GM23338 (cell line): Measurements from ENCODE around the gene GNB1L.

Experiments used
- NANOG ChIP-seq: IDR thresholded peaks from 2 replicates; pipeline ENCODE4 v1.6.1; 2016; ENCODE audit warnings: antibody characterized with exemption, borderline replicate concordance
- POLR2AphosphoS5 ChIP-seq: IDR thresholded peaks from 2 replicates; pipeline ENCODE4 v1.6.1; 2016; ENCODE audit warnings: antibody characterized with exemption, low read depth
- TF ChIP-seq, protein P1 (sequence below): IDR thresholded peaks from one replicate; pipeline ENCODE4 v1.6.1; 2018; ENCODE audit warnings: antibody characterized with exemption; ENCODE audit not compliant: unreplicated experiment
- TF ChIP-seq, protein P2 (sequence below), 2 experiments: fragments of 200-600 bp in 1 of 2; sonication (generic) in 1 of 2; conservative IDR thresholded peaks; 2 replicates each; pipeline versions ENCODE4 v1.5.1 to v1.6.1; 2016 to 2017; ENCODE audit warnings: antibody characterized with exemption in 2 of 2, low read depth in 2 of 2, mild to moderate bottlenecking in 2 of 2, moderate library complexity in 1 of 2

DNA sequence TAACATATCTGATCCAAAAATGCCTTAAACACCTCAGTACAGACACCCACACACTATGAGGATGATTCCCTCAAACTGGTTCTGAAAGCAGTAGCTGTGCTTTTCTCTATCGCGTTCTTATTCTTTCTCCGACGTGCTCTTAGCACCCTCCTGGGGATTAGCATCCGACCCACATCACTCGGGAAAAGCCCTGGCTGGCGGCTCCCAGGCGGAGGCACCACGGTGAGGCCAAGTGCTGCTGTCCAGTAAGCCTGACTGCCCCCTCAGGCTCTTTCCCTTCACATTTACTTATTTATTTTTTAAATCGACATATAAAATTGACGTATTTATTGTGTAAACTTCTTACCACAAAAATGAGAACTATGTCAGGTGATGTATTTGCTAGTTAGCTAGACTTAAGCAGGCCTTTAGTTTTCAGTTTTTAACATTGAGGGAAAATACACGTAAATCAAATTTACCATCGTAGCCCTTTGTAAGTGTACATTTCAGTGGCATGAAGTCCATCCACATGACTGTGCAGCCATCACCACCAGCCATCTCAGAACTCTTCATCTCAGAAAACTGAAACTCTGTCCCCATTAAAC, 74.9 kb downstream of the GNB1L start:
- TF ChIP-seq, protein P1, sequence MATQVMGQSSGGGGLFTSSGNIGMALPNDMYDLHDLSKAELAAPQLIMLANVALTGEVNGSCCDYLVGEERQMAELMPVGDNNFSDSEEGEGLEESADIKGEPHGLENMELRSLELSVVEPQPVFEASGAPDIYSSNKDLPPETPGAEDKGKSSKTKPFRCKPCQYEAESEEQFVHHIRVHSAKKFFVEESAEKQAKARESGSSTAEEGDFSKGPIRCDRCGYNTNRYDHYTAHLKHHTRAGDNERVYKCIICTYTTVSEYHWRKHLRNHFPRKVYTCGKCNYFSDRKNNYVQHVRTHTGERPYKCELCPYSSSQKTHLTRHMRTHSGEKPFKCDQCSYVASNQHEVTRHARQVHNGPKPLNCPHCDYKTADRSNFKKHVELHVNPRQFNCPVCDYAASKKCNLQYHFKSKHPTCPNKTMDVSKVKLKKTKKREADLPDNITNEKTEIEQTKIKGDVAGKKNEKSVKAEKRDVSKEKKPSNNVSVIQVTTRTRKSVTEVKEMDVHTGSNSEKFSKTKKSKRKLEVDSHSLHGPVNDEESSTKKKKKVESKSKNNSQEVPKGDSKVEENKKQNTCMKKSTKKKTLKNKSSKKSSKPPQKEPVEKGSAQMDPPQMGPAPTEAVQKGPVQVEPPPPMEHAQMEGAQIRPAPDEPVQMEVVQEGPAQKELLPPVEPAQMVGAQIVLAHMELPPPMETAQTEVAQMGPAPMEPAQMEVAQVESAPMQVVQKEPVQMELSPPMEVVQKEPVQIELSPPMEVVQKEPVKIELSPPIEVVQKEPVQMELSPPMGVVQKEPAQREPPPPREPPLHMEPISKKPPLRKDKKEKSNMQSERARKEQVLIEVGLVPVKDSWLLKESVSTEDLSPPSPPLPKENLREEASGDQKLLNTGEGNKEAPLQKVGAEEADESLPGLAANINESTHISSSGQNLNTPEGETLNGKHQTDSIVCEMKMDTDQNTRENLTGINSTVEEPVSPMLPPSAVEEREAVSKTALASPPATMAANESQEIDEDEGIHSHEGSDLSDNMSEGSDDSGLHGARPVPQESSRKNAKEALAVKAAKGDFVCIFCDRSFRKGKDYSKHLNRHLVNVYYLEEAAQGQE = no peak
- TF ChIP-seq, protein P2, sequence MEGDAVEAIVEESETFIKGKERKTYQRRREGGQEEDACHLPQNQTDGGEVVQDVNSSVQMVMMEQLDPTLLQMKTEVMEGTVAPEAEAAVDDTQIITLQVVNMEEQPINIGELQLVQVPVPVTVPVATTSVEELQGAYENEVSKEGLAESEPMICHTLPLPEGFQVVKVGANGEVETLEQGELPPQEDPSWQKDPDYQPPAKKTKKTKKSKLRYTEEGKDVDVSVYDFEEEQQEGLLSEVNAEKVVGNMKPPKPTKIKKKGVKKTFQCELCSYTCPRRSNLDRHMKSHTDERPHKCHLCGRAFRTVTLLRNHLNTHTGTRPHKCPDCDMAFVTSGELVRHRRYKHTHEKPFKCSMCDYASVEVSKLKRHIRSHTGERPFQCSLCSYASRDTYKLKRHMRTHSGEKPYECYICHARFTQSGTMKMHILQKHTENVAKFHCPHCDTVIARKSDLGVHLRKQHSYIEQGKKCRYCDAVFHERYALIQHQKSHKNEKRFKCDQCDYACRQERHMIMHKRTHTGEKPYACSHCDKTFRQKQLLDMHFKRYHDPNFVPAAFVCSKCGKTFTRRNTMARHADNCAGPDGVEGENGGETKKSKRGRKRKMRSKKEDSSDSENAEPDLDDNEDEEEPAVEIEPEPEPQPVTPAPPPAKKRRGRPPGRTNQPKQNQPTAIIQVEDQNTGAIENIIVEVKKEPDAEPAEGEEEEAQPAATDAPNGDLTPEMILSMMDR (conservative IDR thresholded peaks at IDR 0.05; ENCODE audit: low read depth in 2 of 2) = no peak
- TF ChIP-seq POLR2AphosphoS5 (no peak), NANOG (no peak)
